Prostate gland (tissue), 2 donors: ENCODE measurements around the gene PROS1. TPM values are rescaled to one million over a fixed set of nuclear protein-coding genes. Genes with fewer than 3 reads are reported as not detected.

ENCODE experiments used
- DNase-seq: peaks from one replicate; pipeline ENCODE4 v3.0.0-alpha.2; 2019; ENCODE audit warnings: low spot score
- H3K27ac ChIP-seq, 2 donors: fragments of 200-600 bp; sonication (generic); 2 replicates each; pipeline ENCODE4 v1.5.1; 2017 to 2019
- H3K27me3 ChIP-seq: fragments of 200-600 bp; sonication (generic); replicated peaks from 2 replicates; pipeline ENCODE4 v1.5.1; 2019; ENCODE audit not compliant: insufficient read depth
- H3K36me3 ChIP-seq, 2 donors: fragments of 200-600 bp; sonication (generic); 1 replicate in 1 of 2; 2 replicates in 1 of 2; pipeline versions ENCODE4 v1.5.1 to v1.8.1; 2017 to 2019
- H3K4me1 ChIP-seq: fragments of 200-600 bp; sonication (generic); replicated peaks from 2 replicates; pipeline ENCODE4 v1.5.1; 2019
- H3K4me3 ChIP-seq, 2 donors: fragments of 200-600 bp; sonication (generic); 2 replicates each; pipeline ENCODE4 v1.5.1; 2017 to 2019
- H3K9me3 ChIP-seq: fragments of 200-600 bp; sonication (generic); 2 replicates; pipeline ENCODE4 v1.5.1; 2017
- POLR2A ChIP-seq: fragments of 450-650 bp; IDR thresholded peaks from one replicate; pipeline ENCODE4 v1.6.1; 2016; ENCODE audit warnings: antibody characterized with exemption, mild to moderate bottlenecking
- POLR2AphosphoS5 ChIP-seq: sonication (generic); formaldehyde crosslinking; IDR thresholded peaks from one replicate; pipeline ENCODE4 v1.6.1; 2017; ENCODE audit warnings: antibody characterized with exemption
- WGBS: methylation state at CpG from one replicate; pipeline ENCODE4 v1.1.5; 2018; 5-methylcytosine and 5-hydroxymethylcytosine counted together
- intact Hi-C: fragments of 100-400 bp; cut with DNase I; formaldehyde crosslinking; loops from one replicate; pipeline ENCODE4 v1.14.2; 2022
- total RNA-seq, 2 donors: library from RNA; depleted of rRNA; stranded (reverse); fragments of >200 nt; gene quantifications; one replicate each; pipeline ENCODE4 v1.1.0, GENCODE V29; 2016
- TF ChIP-seq, protein P1 (sequence below), 4 experiments: fragments of 200-600 bp in 2 of 4; fragments of 450-650 bp in 2 of 4; sonication (generic) in 2 of 4; IDR thresholded peaks; 1 replicate in 3 of 4; 2 replicates in 1 of 4; pipeline ENCODE4 v1.5.1; 2016 to 2019; ENCODE audit warnings: antibody characterized with exemption in 4 of 4, mild to moderate bottlenecking in 2 of 4, moderate library complexity in 2 of 4

Gene PROS1
- total RNA-seq, 2 donors from 2014 or later, result 17.7 to 26.6 TPM

DNA sequence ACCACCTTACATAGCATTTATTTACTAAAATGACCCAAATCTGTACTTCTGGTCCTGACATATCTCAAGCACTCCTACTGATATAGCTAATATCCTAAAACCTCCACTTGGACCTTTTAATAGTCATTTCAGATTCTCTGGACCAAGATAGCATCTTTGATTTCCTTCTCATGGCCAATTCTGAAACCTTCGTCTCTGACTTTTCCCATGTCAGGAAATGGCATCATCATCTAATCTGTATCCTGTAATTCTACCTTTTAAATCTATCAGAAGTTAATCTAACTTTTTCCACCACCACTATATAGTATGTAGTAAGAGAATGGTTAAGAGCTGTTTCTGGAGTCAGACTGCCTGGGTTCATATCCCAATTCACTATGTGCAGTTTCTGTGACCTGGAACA, 38.5 kb upstream of the PROS1 start:
- intact Hi-C loops, result no loop called here
- no peak for DNase-seq
- WGBS, result 87% methylated on average over 1 of the region's 1 CpG

DNA sequence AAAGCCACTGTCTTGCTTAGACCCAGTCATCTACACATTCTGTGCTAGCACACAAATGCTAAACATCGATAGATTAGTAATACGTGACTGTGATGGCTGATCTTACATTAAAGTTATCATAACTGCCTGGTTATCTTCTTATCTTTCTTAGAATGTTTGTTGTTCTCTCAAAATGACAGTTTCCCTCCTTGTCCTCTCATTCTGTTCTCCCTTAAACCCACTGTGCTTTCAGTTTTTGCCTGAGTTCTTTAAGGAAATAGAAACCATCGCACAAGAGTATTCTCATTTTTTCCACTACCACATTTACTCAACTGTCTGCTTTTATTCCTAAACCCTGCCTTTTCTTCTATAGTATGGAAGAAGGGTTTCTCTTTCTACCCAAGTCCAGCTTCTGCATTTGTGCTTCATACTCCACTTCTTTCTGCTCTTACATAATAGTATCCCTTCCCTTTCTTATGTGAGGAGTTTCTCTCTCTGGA, 37.6 kb upstream of the PROS1 start:
- H3K27me3 ChIP-seq, result no peaks in the 10 kb centered on the region
- WGBS, result 78% methylated on average over 3 of the region's 3 CpGs
- intact Hi-C loops, result no loop called here
- no peaks in the 10 kb centered on the region for H3K9me3 ChIP-seq
- no peak overlapping the region for H3K4me3 ChIP-seq
- H3K27ac ChIP-seq, result no peak overlapping the region
- TF ChIP-seq, protein P1, sequence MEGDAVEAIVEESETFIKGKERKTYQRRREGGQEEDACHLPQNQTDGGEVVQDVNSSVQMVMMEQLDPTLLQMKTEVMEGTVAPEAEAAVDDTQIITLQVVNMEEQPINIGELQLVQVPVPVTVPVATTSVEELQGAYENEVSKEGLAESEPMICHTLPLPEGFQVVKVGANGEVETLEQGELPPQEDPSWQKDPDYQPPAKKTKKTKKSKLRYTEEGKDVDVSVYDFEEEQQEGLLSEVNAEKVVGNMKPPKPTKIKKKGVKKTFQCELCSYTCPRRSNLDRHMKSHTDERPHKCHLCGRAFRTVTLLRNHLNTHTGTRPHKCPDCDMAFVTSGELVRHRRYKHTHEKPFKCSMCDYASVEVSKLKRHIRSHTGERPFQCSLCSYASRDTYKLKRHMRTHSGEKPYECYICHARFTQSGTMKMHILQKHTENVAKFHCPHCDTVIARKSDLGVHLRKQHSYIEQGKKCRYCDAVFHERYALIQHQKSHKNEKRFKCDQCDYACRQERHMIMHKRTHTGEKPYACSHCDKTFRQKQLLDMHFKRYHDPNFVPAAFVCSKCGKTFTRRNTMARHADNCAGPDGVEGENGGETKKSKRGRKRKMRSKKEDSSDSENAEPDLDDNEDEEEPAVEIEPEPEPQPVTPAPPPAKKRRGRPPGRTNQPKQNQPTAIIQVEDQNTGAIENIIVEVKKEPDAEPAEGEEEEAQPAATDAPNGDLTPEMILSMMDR (IDR thresholded peaks at IDR 0.05), result no peak
- TF ChIP-seq POLR2AphosphoS5 (no peak), POLR2A (no peak)
- no peaks in the 10 kb centered on the region for H3K4me1 ChIP-seq
- no peak for DNase-seq
- H3K36me3 ChIP-seq, result no peaks in the 10 kb centered on the region

More for the DNA sequence above, 38.5 kb upstream of the PROS1 start:
- H3K27me3 ChIP-seq, result no peaks in the 10 kb centered on the region
- no peak overlapping the region for H3K27ac ChIP-seq
- no peaks in the 10 kb centered on the region for H3K4me1 ChIP-seq
- no peaks in the 10 kb centered on the region for H3K9me3 ChIP-seq
- H3K4me3 ChIP-seq, result no peak overlapping the region
- H3K36me3 ChIP-seq, result no peaks in the 10 kb centered on the region
- TF ChIP-seq POLR2A, result no peak
- TF ChIP-seq POLR2AphosphoS5, result no peak
- TF ChIP-seq, protein P1 (IDR thresholded peaks at IDR 0.05), result no peak

- Histone ChIP-seq H3K27me3 (no peaks in the 10 kb centered on the region), H3K9me3 (no peaks in the 10 kb centered on the region), H3K4me3 (no peak overlapping the region), H3K36me3 (no peaks in the 10 kb centered on the region), H3K4me1 (no peaks in the 10 kb centered on the region), H3K27ac (no peak overlapping the region)
- intact Hi-C loops, result no loop called here
- no peak for TF ChIP-seq POLR2A
- TF ChIP-seq, protein P1 (IDR thresholded peaks at IDR 0.05), result no peak
- TF ChIP-seq POLR2AphosphoS5, result no peak
- DNase-seq, result no peak
- WGBS, result 89% methylated on average over 2 of the region's 2 CpGs
These were observed 35.9 kb upstream of the PROS1 start for GRCh38 chr3:94009608-94010007.

DNA sequence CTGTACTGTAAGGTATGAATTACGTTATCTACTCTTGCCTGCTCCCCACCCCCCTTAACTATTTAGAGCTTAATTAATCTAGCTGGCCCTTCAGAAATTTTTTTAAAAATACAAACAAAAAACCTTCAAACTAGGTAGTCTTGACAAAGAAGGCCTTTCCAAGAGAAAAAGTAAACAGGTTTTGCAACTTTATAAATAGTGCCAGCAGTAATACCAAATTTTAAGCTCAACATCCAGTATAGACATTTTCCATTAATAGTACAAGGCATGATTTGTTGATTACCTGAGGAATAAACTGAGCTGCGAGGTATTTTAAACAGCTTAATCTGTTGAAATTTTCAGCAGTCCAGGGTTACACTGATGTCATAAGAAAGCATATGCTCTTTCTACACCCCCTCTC, 34.6 kb upstream of the PROS1 start:
- WGBS, result 66% methylated on average over 2 of the region's 2 CpGs
- no peaks in the 10 kb centered on the region for H3K4me1 ChIP-seq
- no peaks in the 10 kb centered on the region for H3K36me3 ChIP-seq
- no peak overlapping the region for H3K4me3 ChIP-seq
- no peak overlapping the region for H3K27ac ChIP-seq
- no peaks in the 10 kb centered on the region for H3K27me3 ChIP-seq
- no peak for TF ChIP-seq POLR2A
- TF ChIP-seq, protein P1 (IDR thresholded peaks at IDR 0.05), result no peak
- TF ChIP-seq POLR2AphosphoS5, result no peak
- intact Hi-C loops, result no loop called here
- DNase-seq, result no peak
- no peaks in the 10 kb centered on the region for H3K9me3 ChIP-seq

DNA sequence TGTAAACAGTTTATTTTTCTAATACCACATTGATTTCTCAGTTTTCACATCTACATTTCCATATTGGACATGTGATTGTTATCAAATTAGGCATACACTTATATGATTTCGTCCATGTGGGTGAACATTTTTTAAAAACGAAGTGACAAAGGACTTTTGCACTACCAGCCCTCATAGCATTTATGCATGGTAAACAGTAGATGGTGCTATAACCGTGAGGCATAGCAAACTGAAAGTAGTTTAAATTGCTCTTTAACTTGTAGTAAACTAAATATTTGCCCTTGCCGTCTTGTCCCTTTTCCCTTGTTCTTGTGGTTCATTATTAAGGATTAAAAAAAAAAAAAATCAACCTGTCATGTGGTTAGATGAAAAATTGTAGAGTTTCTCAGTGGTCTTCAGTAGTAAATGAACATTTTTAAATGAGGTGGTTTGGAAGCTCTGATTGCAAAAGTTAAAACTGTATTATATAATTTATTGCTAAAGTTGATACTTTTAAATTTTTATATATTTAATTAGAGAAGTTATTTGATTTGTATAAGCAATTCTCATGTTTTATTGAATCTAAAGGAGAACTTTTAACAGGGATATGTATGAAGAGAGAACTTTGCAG, 30.7 kb upstream of the PROS1 start:
- H3K36me3 ChIP-seq, result no peaks in the 10 kb centered on the region
- TF ChIP-seq, protein P1 (IDR thresholded peaks at IDR 0.05), result peak; percentile 34 to 83 (median 66)
- peak; percentile 28 for TF ChIP-seq POLR2AphosphoS5
- no peak for TF ChIP-seq POLR2A
- H3K9me3 ChIP-seq, result no peaks in the 10 kb centered on the region
- H3K27me3 ChIP-seq, result no peaks in the 10 kb centered on the region
- WGBS, result 2% methylated on average over 4 of the region's 4 CpGs
- H3K27ac ChIP-seq, result no peak overlapping the region
- intact Hi-C loops, result loop anchor here (5.0 kb wide), 1 partner anchor 63 kb away; no protein-coding TSS in a partner anchor
- H3K4me1 ChIP-seq, result no peaks in the 10 kb centered on the region
- no peak overlapping the region for H3K4me3 ChIP-seq
- no peak for DNase-seq
